HG03066 (cell line): Measurements from ENCODE around the gene MAML2.

ENCODE experiments used
- ATAC-seq: cut with Tn5 transposase; IDR thresholded peaks from one replicate; pipeline ENCODE4 v1.9.1; 2021; ENCODE audit warnings: low read depth; ENCODE audit not compliant: unreplicated experiment

Gene MAML2

DNA sequence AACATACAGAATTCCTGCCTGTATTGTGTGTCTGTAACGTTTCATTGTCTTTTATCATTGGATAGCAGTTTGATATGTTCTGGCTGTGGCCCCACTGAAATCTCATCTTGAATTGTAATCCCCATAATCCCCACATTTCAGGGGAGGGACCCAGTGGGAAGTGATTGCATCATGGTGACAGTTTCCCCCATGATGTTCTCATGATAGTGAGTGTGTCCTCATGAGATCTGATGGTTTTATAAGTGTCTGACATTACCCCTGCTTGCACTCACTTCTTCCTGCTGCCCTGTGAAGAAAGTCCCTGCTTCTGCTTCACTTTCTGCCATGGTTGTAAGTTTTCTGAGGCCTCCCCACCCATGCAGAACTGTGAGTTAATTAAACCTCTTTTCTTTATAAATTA lies 399.4 kb downstream of the MAML2 start:
- no peak for ATAC-seq

DNA sequence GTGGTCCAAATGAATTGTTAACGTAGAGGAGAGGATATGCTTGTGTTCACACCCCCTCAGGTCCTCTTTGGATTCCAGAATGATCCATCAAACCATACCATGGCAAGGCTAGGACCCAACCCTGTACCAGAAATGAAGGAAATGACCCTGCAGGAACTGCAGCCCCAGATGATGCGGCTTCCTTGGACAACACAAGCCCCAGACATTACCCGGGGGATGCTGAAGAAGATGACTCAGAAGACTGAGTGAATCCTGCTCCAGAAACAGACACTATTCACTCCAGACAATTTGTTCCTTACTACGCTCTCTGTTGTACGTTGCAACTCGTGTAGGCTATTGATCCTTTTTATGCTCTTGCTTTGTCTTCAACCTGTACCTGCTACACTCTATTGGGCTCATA lies 403.9 kb downstream of the MAML2 start:
- no peak for ATAC-seq

- no peak for ATAC-seq
Measured at GRCh38 chr11:95937358-95937757, 405.6 kb downstream of the MAML2 start.

DNA sequence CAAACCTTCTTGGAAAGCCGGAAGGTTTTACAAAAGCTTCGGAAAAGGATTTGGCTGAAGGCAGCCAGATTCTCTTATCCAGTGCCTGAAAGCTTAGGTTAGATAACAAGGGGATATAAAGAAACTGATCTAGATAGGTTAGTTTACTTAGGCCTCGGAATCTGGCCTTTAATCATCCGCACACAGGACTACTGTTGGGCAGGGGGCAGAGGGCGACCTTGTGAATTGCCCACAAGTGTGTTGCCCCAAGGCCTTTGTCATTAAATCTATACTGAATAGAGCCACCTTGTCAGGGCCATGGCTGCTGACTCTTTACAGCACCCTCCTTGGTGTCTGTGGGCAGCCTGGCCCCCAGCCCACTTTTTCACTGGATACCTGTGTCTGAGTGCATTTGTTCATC lies 409.4 kb downstream of the MAML2 start:
- no peak for ATAC-seq

GRCh38 chr11:95931916-95932315 lies 411.1 kb downstream of the MAML2 start:
- ATAC-seq: no peak

DNA sequence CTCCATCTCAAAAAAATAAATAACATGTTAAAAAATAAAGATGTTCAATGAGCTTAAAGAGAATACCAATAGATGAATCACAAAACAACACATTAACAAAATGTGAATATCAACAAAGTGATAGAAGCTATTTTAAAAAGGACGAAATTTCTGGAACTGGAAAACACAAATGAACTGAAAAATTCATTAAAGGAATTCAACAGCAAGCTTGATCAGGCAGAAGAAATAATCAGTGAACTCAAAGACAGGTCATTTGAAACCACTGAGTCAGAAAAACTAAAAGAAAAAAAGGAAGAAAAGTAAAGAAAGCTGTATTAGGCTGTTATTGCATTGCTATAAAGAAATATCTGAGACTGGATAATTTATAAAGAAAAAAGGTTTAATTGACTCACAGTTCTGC lies 412.0 kb downstream of the MAML2 start:
- ATAC-seq: no peak

DNA sequence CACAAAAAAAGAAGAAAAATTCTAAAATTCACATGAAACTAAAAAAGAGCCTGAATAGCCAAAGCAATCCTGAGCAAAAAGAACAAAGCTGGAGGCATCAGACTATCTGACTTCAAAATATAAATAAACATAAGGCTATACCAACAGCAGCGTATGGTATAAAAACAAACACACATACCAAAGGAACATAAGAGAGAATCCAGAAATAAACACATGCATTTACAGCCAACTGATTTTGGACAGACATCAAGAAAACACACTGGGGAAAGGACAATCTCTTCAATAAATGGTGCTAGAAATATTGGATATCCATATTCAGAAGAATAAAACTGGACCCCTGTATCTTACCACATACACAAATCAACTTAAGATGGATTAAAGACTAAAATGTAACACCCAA lies 416.3 kb downstream of the MAML2 start:
- no peak for ATAC-seq
